BJ (cell line): ENCODE data around the gene FXYD5. TPM values are rescaled to one million over a fixed set of nuclear protein-coding genes. Genes with fewer than 3 reads are reported as not detected.
A peak's percentile ranks its signal among the peaks of the same experiment; 100 is the strongest.

ENCODE experiments used
- CTCF ChIA-PET: fragments of 350-600 bp; formaldehyde crosslinking; extraction: SDS; loops from one replicate; lab custom pipeline; 2021; ENCODE audit warnings: antibody characterized with exemption, inconsistent platforms; lab: Yijun Ruan, JAX
- POLR2A ChIA-PET: fragments of 300-600 bp; sonication (Branson Sonifier 250); formaldehyde crosslinking; extraction: SDS; loops from one replicate; lab custom pipeline; 2021; ENCODE audit warnings: antibody characterized with exemption; lab: Charles Lee
- DNase-seq: peaks from one replicate; pipeline ENCODE4 v3.0.0-alpha.2; 2011; ENCODE audit warnings: low read depth
- H3K27me3 ChIP-seq: 2 replicates; pipeline ENCODE4 v1.6.0; 2011; ENCODE audit warnings: low read length; ENCODE audit not compliant: control insufficient read depth, insufficient read depth
- H3K36me3 ChIP-seq: 2 replicates; pipeline ENCODE4 v1.5.1; 2011; ENCODE audit warnings: low read length; ENCODE audit not compliant: control insufficient read depth, insufficient read depth
- H3K4me3 ChIP-seq: 2 replicates; pipeline ENCODE4 v1.5.1; 2011; ENCODE audit warnings: low read depth, mild to moderate bottlenecking, control low read depth, low read length
- polyA plus RNA-seq: library from polyadenylated mRNA; depleted of rRNA; stranded (reverse); fragments of >200 nt; gene quantifications from 2 replicates; pipeline ENCODE4 v1.2.3, GENCODE V29; 2011
- TF ChIP-seq, protein P1 (sequence below): IDR thresholded peaks from 2 replicates; pipeline ENCODE4 v1.5.1; 2011; ENCODE audit warnings: low read depth, mild to moderate bottlenecking, control low read depth, inconsistent platforms, low read length, moderate library complexity; ENCODE audit not compliant: insufficient read depth

The FXYD5 gene
- polyA plus RNA-seq, 1 experiment, result 332 TPM

DNA sequence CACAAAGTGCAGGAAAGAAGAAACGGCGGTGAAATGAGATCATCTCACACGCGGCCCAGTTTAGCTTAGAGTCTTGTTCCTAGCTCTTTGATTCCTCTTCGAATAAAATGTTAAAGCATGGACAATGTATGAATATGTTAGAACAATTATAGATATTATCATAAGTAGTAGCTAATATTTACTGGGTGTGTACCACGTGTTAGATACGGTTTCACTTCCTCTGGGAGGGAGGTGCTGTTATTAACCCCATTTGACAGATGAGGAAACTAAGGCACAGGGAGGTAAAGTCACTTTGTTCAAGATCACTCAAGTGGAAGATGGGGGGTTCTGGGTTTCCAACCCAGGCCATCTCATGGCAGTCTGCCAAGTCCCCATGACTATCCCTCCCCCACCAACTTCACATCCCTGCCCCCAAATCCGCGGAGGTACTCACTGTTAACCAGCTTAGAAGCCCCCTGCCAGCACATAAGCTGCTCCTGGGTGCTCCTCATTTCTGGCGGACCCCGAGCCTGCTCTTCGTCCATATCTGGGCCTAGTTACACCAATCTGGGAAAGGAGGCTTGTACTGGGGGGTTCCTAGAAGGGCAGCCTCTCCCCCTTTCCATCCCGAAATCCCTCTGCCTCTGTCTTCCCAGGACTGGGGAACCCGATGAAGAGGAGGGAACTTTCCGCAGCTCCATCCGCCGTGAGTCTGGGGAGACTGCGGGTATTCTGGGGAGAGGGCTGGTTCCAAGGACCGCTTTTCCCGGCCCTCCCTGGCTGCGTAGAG, 12.5 kb upstream of the FXYD5 start:
- ChIA-PET POLR2A (no interaction called here), CTCF (interaction anchor here (0.6 to 4.8 kb wide), 23 partner anchors 11 to 353 kb away, joined by 3 to 41 read pairs (median 4); partner anchors contain the start of genes FXYD3 and FXYD5)
- H3K4me3 ChIP-seq, result no peak overlapping the region
- peaks cover 2% of the 10 kb centered on the region; the same call in 1 of the 2 replicates for H3K27me3 ChIP-seq
- no peak for DNase-seq
- TF ChIP-seq, protein P1, sequence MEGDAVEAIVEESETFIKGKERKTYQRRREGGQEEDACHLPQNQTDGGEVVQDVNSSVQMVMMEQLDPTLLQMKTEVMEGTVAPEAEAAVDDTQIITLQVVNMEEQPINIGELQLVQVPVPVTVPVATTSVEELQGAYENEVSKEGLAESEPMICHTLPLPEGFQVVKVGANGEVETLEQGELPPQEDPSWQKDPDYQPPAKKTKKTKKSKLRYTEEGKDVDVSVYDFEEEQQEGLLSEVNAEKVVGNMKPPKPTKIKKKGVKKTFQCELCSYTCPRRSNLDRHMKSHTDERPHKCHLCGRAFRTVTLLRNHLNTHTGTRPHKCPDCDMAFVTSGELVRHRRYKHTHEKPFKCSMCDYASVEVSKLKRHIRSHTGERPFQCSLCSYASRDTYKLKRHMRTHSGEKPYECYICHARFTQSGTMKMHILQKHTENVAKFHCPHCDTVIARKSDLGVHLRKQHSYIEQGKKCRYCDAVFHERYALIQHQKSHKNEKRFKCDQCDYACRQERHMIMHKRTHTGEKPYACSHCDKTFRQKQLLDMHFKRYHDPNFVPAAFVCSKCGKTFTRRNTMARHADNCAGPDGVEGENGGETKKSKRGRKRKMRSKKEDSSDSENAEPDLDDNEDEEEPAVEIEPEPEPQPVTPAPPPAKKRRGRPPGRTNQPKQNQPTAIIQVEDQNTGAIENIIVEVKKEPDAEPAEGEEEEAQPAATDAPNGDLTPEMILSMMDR, result no peak
- H3K36me3 ChIP-seq, result no peaks in the 10 kb centered on the region

DNA sequence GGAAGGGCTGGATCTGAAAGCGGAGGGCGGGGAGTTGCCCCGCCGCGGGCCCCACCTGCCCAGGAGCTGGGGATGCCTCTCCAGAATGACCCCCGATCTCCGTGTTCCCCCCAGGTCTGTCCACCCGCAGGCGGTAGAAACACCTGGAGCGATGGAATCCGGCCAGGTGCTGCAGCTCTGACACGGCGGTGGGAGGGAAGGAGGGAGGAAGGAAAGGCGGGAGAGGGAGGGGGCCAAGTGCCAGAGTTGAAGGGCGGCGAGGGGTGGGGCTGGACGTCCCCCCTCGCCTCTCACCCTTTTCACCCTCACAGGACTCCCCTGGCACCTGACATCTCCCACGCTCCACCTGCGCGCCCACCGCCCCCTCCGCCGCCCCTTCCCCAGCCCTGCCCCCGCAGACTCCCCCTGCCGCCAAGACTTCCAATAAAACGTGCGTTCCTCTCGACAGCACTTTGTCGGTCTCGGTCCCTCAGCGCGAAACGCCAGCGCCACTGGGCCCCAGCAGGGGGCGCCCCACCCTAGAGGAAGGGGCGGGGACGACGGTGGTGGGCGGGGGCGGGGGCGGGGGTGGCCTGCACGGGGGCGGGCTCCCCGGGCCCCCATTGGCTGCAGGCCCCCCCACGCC, 11.8 kb upstream of the FXYD5 start:
- ChIA-PET CTCF (interaction anchor here (0.6 to 4.8 kb wide), 21 partner anchors 10 to 353 kb away, joined by 3 to 41 read pairs (median 5); partner anchors contain the start of genes FXYD3 and FXYD5), POLR2A (interaction anchor here (0.6 kb wide), 1 partner anchor 19 kb away, joined by 6 read pairs; no protein-coding TSS in a partner anchor)
- DNase-seq, result no peak
- no peaks in the 10 kb centered on the region for H3K36me3 ChIP-seq
- TF ChIP-seq, protein P1, result peak; percentile 61
- H3K4me3 ChIP-seq, result peak overlapping the region; percentile 8; the same call in 1 of the 2 replicates
- H3K27me3 ChIP-seq, result peaks cover 2% of the 10 kb centered on the region; the same call in 1 of the 2 replicates

DNA sequence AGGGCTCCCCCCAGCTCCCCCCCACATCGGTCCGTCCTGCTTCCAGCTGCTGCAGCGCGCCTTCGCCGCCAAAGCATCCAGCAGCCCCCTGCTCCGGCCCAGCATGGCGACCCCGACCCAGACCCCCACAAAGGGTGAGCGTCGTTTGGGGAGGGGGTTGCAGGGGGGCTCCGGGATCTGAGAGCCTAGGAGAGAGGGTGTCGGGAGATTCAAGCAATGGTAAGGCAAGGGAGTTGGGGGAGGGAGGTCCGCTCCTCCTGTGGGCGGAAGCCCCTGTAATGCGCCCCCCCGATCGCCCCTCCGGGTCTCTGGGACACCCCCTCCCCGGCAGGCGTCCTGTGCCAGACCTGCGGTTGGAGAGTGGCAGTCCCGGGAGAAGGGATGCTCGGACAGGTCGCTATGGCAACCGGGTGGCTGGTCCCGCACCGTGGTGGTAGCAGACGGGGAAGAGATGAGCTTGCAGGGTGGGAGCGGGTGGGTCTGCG, 11.3 kb upstream of the FXYD5 start, which contains the start of gene FXYD7:
Gene FXYD7, plus strand, starts transcription at position 25 of the 485 bp plus-strand sequence. Its CDS starts 79 bp downstream, at position 104.
- ChIA-PET POLR2A (interaction anchor here (0.6 kb wide), 1 partner anchor 18 kb away, joined by 6 read pairs; no protein-coding TSS in a partner anchor), CTCF (interaction anchor here (0.7 to 4.8 kb wide), 7 partner anchors 10 to 171 kb away, joined by 3 to 41 read pairs (median 7); partner anchors contain the start of genes FXYD3 and FXYD5)
- Histone ChIP-seq H3K36me3 (no peaks in the 10 kb centered on the region), H3K27me3 (peaks cover 2% of the 10 kb centered on the region; the same call in 1 of the 2 replicates), H3K4me3 (peak within 1 kb of the TSS; percentile 8; the same call in 1 of the 2 replicates)
- no peak for DNase-seq
- TF ChIP-seq, protein P1, result 0 out of 2 replicates have a peak, but pooled peaks have one; percentile 4

DNA sequence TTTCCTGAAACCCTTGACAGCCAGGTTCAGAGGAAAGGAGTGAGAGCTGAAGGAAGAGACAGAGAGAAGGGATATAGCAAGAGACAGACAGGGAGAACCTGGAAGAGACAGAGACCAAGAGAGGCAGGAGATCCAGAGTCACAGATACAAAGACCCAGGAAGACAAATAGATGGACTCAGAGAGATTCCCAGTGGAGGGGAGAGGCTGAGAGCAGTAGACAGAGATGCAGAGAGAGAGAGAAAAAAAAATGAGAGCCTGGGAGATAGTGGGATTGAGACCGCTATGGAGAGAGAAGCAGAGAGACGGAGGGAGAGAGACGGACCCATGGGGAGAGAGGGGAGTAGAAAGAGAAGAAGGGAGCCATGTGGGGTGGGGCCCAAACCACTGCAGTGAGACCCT, 10.7 kb upstream of the FXYD5 start:
- Histone ChIP-seq H3K4me3 (no peak overlapping the region), H3K27me3 (peaks cover 2% of the 10 kb centered on the region; the same call in 1 of the 2 replicates), H3K36me3 (no peaks in the 10 kb centered on the region)
- no peak for DNase-seq
- TF ChIP-seq, protein P1, result no peak
- POLR2A ChIA-PET, result no interaction called here
- CTCF ChIA-PET, result interaction anchor here (0.7 to 4.8 kb wide), 4 partner anchors 10 to 121 kb away, joined by 3 to 41 read pairs (median 7); partner anchors contain the start of genes FXYD3 and FXYD5

DNA sequence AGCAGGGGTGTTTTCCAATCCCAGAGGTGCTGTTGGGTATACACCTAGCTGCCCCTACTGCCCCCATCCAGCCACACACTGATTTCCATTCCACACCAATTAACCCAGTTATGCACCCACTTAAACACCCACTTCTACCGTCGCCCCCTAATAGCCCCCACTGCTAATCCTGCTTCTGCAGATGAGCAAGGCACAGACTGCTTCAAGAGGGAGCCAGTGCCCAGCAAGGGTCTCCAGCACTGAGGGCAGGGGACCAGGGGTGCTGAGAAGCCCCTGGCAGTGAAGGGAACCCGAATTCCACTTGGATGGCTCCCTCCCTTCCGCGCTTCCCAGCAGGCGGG, 10.3 kb upstream of the FXYD5 start:
- TF ChIP-seq, protein P1, result no peak
- Histone ChIP-seq H3K36me3 (no peaks in the 10 kb centered on the region), H3K27me3 (peaks cover 2% of the 10 kb centered on the region; the same call in 1 of the 2 replicates), H3K4me3 (no peak overlapping the region)
- POLR2A ChIA-PET, result no interaction called here
- no peak for DNase-seq
- CTCF ChIA-PET, result interaction anchor here (2.0 kb wide), 1 partner anchor 10 kb away, joined by 7 read pairs; the partner anchor contains the start of gene FXYD5
